Nephron progenitor cell (in vitro differentiated cells): Measurements from ENCODE around the gene OLFM1.
"Not testable (repeated sequence)": the region's sequence is repeated elsewhere in the genome, so short reads cannot be mapped to it uniquely, and the experiment has no call there.

Experiments used
- DNase-seq: peaks from one replicate; pipeline ENCODE4 v3.0.0; 2021
- H3K27ac Mint-ChIP-seq: 2 replicates; pipeline ENCODE4 v1.8.0; 2021; ENCODE audit warnings: mild to moderate bottlenecking, moderate library complexity, mixed read lengths
- H3K27me3 Mint-ChIP-seq: 2 replicates; pipeline ENCODE4 v1.8.0; 2021; ENCODE audit warnings: mild to moderate bottlenecking, low read depth, mixed read lengths; ENCODE audit not compliant: poor library complexity
- H3K36me3 Mint-ChIP-seq: 2 replicates; pipeline ENCODE4 v1.8.0; 2021; ENCODE audit warnings: low read depth, mixed read lengths
- H3K4me1 Mint-ChIP-seq: 2 replicates; pipeline ENCODE4 v1.8.0; 2021; ENCODE audit warnings: mixed read lengths
- H3K4me3 Mint-ChIP-seq: 2 replicates; pipeline ENCODE4 v1.8.0; 2021; ENCODE audit warnings: mild to moderate bottlenecking, moderate library complexity, mixed read lengths
- H3K9me3 Mint-ChIP-seq: 2 replicates; pipeline ENCODE4 v1.8.0; 2021; ENCODE audit warnings: mild to moderate bottlenecking, moderate library complexity, mixed read lengths
- TF ChIP-seq, protein P1 (sequence below): fragments of 200-600 bp; sonication (generic); IDR thresholded peaks from 2 replicates; pipeline ENCODE4 v1.5.0; 2021; ENCODE audit warnings: antibody characterized with exemption

Gene OLFM1

DNA sequence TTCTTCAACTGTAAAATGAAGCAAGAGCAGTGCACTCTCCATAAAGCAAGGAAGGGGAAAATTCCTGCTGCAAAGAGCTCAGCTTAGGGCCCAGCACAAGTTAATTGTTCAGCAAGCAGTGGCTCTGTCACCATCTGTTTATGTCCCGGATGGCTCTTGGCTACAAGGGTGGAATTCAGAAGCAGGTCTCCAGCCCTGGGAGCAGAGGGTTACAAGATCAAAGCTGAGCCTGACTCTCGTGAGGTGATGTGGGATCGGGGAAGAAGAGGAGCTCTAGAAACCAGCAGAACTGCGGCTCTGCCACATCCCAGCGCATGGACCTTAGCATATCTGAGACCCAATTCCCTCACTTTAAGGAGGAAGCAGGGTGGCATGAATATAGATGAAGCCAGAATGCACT is 25.2 kb upstream of the OLFM1 start:
- DNase-seq: no peak
- H3K27ac Mint-ChIP-seq: no peak overlapping the region
- peaks cover 7% of the 10 kb centered on the region for H3K36me3 Mint-ChIP-seq
- peaks cover 6% of the 10 kb centered on the region for H3K4me1 Mint-ChIP-seq
- H3K4me3 Mint-ChIP-seq: no peak overlapping the region
- peaks cover 28% of the 10 kb centered on the region for H3K27me3 Mint-ChIP-seq
- TF ChIP-seq, protein P1, sequence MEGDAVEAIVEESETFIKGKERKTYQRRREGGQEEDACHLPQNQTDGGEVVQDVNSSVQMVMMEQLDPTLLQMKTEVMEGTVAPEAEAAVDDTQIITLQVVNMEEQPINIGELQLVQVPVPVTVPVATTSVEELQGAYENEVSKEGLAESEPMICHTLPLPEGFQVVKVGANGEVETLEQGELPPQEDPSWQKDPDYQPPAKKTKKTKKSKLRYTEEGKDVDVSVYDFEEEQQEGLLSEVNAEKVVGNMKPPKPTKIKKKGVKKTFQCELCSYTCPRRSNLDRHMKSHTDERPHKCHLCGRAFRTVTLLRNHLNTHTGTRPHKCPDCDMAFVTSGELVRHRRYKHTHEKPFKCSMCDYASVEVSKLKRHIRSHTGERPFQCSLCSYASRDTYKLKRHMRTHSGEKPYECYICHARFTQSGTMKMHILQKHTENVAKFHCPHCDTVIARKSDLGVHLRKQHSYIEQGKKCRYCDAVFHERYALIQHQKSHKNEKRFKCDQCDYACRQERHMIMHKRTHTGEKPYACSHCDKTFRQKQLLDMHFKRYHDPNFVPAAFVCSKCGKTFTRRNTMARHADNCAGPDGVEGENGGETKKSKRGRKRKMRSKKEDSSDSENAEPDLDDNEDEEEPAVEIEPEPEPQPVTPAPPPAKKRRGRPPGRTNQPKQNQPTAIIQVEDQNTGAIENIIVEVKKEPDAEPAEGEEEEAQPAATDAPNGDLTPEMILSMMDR: no peak
- peaks cover 36% of the 10 kb centered on the region for H3K9me3 Mint-ChIP-seq

DNA sequence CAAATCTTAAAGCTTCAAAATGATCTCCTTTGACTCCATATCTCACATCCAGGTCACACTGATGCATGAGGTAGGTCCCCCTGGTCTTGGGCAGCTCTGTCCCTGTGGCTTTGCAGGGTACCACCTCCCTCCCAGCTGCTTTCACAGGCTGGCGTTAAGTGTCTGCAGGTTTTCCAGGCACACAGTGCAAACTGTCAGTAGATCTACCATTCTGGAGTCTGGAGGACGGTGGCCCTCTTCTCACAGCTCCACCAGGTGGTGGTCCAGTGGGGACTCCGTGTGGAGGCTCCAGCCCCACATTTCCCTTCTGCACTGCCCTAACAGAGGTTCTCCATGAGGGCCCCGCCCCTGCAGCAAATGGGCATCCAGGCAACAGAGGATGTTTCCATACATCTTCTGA is 24.0 kb upstream of the OLFM1 start:
- H3K36me3 Mint-ChIP-seq, DNase-seq, H3K27ac Mint-ChIP-seq, H3K4me3 Mint-ChIP-seq, H3K4me1 Mint-ChIP-seq: not testable (repeated sequence)
- peaks cover 27% of the 10 kb centered on the region for H3K27me3 Mint-ChIP-seq
- peaks cover 36% of the 10 kb centered on the region for H3K9me3 Mint-ChIP-seq

DNA sequence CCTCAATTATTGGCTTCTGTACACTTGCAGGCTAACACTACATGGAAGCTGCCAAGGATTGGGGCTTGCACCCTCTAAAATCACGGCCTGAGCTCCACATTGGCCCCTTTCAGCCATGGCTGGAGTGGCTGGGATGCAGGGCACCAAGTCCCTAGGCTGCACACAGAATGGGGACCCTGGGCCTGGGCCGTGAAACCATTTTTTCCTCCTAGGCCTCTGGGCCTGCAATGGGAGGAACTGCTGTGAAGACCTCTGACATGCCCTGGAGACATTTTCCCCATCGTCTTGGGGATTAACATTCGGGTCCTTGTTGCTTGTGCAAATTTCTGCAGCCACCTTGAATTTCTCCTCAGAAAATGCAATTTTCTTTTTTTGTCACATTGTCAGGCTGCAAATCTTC is 23.6 kb upstream of the OLFM1 start:
- DNase-seq, H3K4me1 Mint-ChIP-seq, H3K36me3 Mint-ChIP-seq, H3K27ac Mint-ChIP-seq, H3K4me3 Mint-ChIP-seq: not testable (repeated sequence)
- peaks cover 31% of the 10 kb centered on the region for H3K27me3 Mint-ChIP-seq
- peaks cover 36% of the 10 kb centered on the region for H3K9me3 Mint-ChIP-seq

DNA sequence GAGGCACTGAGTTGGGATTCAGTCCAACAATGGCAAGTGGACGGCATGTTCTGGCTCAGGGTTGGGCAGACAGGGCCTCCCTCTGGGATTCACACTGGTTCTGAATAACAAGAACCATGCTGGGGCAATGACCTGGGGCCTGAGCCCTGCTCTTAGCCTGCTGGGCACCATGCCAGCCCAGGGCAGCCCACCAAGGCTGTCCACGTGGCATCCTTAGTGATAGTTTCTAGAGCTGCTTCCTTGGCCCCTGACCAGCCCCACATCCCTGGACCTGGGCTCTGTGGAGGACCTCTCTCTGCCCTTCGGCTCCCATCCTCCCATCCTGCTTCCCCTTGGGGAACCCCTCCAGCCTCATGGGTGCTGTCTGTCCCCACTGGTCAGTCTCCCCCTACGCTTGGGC is 22.3 kb upstream of the OLFM1 start:
- peaks cover 40% of the 10 kb centered on the region for H3K27me3 Mint-ChIP-seq

DNA sequence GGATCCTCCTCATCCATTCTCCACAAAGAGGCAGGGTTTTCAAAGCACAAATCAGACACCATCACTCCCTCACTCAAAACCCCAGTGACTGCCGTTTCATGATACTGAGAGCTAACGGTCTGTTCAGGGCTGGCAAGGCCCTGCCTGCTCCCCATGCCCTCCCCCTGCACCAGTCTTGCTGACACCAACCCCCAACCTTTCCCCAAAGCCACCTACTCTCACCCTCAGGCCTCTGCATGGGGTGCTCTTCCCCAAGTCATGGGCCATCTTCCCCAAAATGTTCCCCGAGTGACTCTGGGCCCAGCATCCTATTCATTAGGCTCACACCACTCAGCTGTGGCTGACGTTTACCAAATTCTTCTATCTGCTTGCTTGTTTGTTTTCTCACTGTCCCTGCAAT is 21.7 kb upstream of the OLFM1 start:
- H3K4me3 Mint-ChIP-seq: no peak overlapping the region
- TF ChIP-seq, protein P1: no peak
- no peak overlapping the region for H3K27ac Mint-ChIP-seq
- peaks cover 36% of the 10 kb centered on the region for H3K9me3 Mint-ChIP-seq
- H3K4me1 Mint-ChIP-seq: peaks cover 23% of the 10 kb centered on the region
- peaks cover 40% of the 10 kb centered on the region for H3K27me3 Mint-ChIP-seq
- no peak for DNase-seq
- peaks cover 7% of the 10 kb centered on the region for H3K36me3 Mint-ChIP-seq

More for the DNA sequence above, 22.3 kb upstream of the OLFM1 start:
- Mint-ChIP-seq H3K4me1 (peaks cover 17% of the 10 kb centered on the region), H3K9me3 (peaks cover 36% of the 10 kb centered on the region), H3K27ac (no peak overlapping the region), H3K4me3 (no peak overlapping the region), H3K36me3 (peaks cover 7% of the 10 kb centered on the region)
- no peak for DNase-seq
- TF ChIP-seq, protein P1: no peak

DNA sequence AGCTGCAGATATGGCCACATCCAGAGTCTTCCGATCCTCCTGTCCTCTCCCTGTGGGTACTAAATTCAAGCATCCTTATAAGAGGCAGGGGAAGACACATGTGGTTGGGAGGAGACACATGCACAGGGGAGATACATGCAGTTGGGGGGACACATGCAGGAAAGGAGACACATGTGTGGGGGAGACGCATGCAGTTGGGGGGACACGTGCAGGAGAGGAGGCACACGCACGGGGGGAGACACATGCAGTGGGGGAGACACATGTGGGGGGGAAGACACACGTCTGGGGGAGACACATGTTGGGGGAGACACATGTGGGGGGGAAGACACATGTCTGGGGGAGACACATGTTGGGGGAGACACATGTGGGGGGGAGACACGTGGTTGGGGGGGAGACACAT is 21.2 kb upstream of the OLFM1 start:
- H3K9me3 Mint-ChIP-seq: peaks cover 36% of the 10 kb centered on the region
- TF ChIP-seq, protein P1: no peak
- peaks cover 7% of the 10 kb centered on the region for H3K36me3 Mint-ChIP-seq
- no peak for DNase-seq
- no peak overlapping the region for H3K27ac Mint-ChIP-seq
- H3K4me3 Mint-ChIP-seq: no peak overlapping the region
- H3K27me3 Mint-ChIP-seq: peaks cover 40% of the 10 kb centered on the region
- H3K4me1 Mint-ChIP-seq: peaks cover 24% of the 10 kb centered on the region

DNA sequence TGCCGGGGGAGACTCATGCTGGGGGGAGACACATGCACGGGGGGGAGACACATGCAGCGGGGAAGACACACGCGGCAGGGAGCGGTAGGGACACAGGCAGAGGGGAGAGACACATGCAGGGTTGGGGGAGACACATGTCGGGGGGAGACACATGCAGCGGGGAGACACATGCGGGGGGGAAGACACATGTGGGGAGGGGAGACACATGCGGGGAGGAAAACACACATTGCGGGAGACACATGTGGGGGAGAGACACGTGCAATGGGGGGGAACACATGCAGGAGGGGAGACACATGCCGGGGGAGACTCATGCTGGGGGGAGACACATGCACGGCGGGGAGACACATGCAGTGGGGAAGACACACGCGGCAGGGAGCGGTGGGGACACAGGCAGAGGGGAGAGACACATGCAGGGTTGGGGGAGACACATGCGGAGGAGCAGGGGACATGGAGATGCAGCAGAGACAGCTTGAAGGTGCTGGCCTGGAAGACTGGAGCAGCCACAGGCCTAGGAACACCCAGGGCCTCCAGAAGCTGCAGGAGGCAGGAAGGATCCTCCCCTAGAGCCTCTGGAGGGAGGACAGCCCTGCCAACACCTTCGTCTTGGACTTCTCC is 20.3 kb upstream of the OLFM1 start:
- no peak overlapping the region for H3K4me3 Mint-ChIP-seq
- peaks cover 7% of the 10 kb centered on the region for H3K36me3 Mint-ChIP-seq
- TF ChIP-seq, protein P1: no peak
- H3K27ac Mint-ChIP-seq: no peak overlapping the region
- peaks cover 35% of the 10 kb centered on the region for H3K9me3 Mint-ChIP-seq
- peaks cover 41% of the 10 kb centered on the region for H3K27me3 Mint-ChIP-seq
- DNase-seq: no peak
- H3K4me1 Mint-ChIP-seq: peaks cover 17% of the 10 kb centered on the region
